Inflammatory macrophage treated with lipopolysaccharide for 4 hours (primary cell): Measurements from ENCODE around the gene WBP11.

ENCODE experiments used
- DNase-seq: peaks from one replicate; pipeline ENCODE4 v3.0.0-alpha.2; 2020

The WBP11 gene

GRCh38 chr12:14824012-14824634, 20.8 kb upstream of the WBP11 start:
- no peak for DNase-seq

GRCh38 chr12:14814014-14814413, 10.7 kb upstream of the WBP11 start, which contains the start of gene SMCO3:
TSS of gene SMCO3 (minus strand) at chr12:14814182. CDS start at chr12:14806680, 7,502 bp downstream.
- no peak for DNase-seq

- DNase-seq = no peak
These were observed 8.2 kb upstream of the WBP11 start for GRCh38 chr12:14811486-14811885.

- no peak for DNase-seq
These were observed 7.7 kb upstream of the WBP11 start for GRCh38 chr12:14810953-14811483.

GRCh38 chr12:14810167-14810952, 7.1 kb upstream of the WBP11 start:
- DNase-seq = no peak

- DNase-seq = no peak
These were observed 517 bp upstream of the WBP11 start for GRCh38 chr12:14803830-14804160.

- DNase-seq = no peak
These were observed 612 bp downstream of the WBP11 start for GRCh38 chr12:14802721-14803010.

- DNase-seq = no peak
These were observed 1.0 kb downstream of the WBP11 start for GRCh38 chr12:14802247-14802646.

GRCh38 chr12:14795028-14795448, 8.2 kb downstream of the WBP11 start:
- peak; percentile 49 for DNase-seq

GRCh38 chr12:14785568-14785967, 17.7 kb downstream of the WBP11 start:
- no peak for DNase-seq

GRCh38 chr12:14784471-14784870, 18.8 kb downstream of the WBP11 start:
- no peak for DNase-seq

GRCh38 chr12:14782756-14783155, 20.5 kb downstream of the WBP11 start:
- no peak for DNase-seq

- no peak for DNase-seq
These were observed 21.7 kb downstream of the WBP11 start for GRCh38 chr12:14781563-14781962.

GRCh38 chr12:14780859-14781258, 22.4 kb downstream of the WBP11 start:
- DNase-seq = no peak

- DNase-seq = no peak
These were observed 23.4 kb downstream of the WBP11 start for GRCh38 chr12:14779834-14780233.

- no peak for DNase-seq
These were observed 26.0 kb downstream of the WBP11 start for GRCh38 chr12:14777271-14777670.

- DNase-seq = peak; percentile 10
These were observed 26.9 kb downstream of the WBP11 start for GRCh38 chr12:14776236-14776961.

GRCh38 chr12:14775636-14775980, 27.7 kb downstream of the WBP11 start:
- peak; percentile 44 for DNase-seq

- DNase-seq = peak; percentile 61
These were observed 28.2 kb downstream of the WBP11 start for GRCh38 chr12:14774906-14775635.

- DNase-seq = peak; percentile 95
These were observed 29.0 kb downstream of the WBP11 start for GRCh38 chr12:14774074-14774905.

GRCh38 chr12:14773685-14774073, 29.6 kb downstream of the WBP11 start:
- DNase-seq = no peak

GRCh38 chr12:14772946-14773345, 30.3 kb downstream of the WBP11 start:
- DNase-seq = no peak
